Inflammatory macrophage (primary cell): ENCODE results near the gene THRAP3.
"Not testable (repeated sequence)": the region's sequence is repeated elsewhere in the genome, so short reads cannot be mapped to it uniquely, and the experiment has no call there.

ENCODE experiments used
- DNase-seq, 2 donors: peaks; one replicate each; pipeline ENCODE4 v3.0.0-alpha.2; 2020 to 2022

THRAP3 gene

GRCh38 chr1:36206323-36206858, 17.9 kb upstream of the THRAP3 start:
- DNase-seq, result no peak

GRCh38 chr1:36207339-36207738, 16.9 kb upstream of the THRAP3 start:
- no peak for DNase-seq

- peak; percentile 74 for DNase-seq
Measured at GRCh38 chr1:36208978-36209703, 15.1 kb upstream of the THRAP3 start.

- no peak for DNase-seq
Measured at GRCh38 chr1:36211307-36211706, 12.9 kb upstream of the THRAP3 start.

GRCh38 chr1:36211841-36212240, 12.4 kb upstream of the THRAP3 start:
- no peak for DNase-seq

- DNase-seq, result peak; percentile 31 to 38
Measured at GRCh38 chr1:36212782-36213181, 11.5 kb upstream of the THRAP3 start.

- DNase-seq, result peak in 1 of 2 donors; percentile 19
Measured at GRCh38 chr1:36217670-36218069, 6.6 kb upstream of the THRAP3 start.

- DNase-seq, result not testable (repeated sequence)
Measured at GRCh38 chr1:36221901-36222300, 2.3 kb upstream of the THRAP3 start.

GRCh38 chr1:36222481-36223380, 1.5 kb upstream of the THRAP3 start:
- DNase-seq, result no peak

- peak; percentile 43 to 45 for DNase-seq
Measured at GRCh38 chr1:36223381-36223995, 755 bp upstream of the THRAP3 start.

- DNase-seq, result peak; percentile 83 to 86
Measured at GRCh38 chr1:36224537-36225282, 467 bp downstream of the THRAP3 start.

GRCh38 chr1:36225283-36225899, 1.1 kb downstream of the THRAP3 start:
- no peak for DNase-seq

- DNase-seq, result not testable (repeated sequence)
Measured at GRCh38 chr1:36230279-36230678, 6.0 kb downstream of the THRAP3 start.

- DNase-seq, result no peak
Measured at GRCh38 chr1:36231191-36231590, 6.9 kb downstream of the THRAP3 start.

- no peak for DNase-seq
Measured at GRCh38 chr1:36232212-36233095, 8.2 kb downstream of the THRAP3 start.

- DNase-seq, result no peak
Measured at GRCh38 chr1:36236302-36236701, 12.1 kb downstream of the THRAP3 start.

- peak; percentile 20 to 44 for DNase-seq
Measured at GRCh38 chr1:36238433-36238832, 14.2 kb downstream of the THRAP3 start.

- DNase-seq, result peak; percentile 75 to 93
Measured at GRCh38 chr1:36239941-36240637, 15.8 kb downstream of the THRAP3 start.

GRCh38 chr1:36247538-36247937, 23.3 kb downstream of the THRAP3 start:
- no peak for DNase-seq
